Measurements from ENCODE around the gene VTI1A.

DNA sequence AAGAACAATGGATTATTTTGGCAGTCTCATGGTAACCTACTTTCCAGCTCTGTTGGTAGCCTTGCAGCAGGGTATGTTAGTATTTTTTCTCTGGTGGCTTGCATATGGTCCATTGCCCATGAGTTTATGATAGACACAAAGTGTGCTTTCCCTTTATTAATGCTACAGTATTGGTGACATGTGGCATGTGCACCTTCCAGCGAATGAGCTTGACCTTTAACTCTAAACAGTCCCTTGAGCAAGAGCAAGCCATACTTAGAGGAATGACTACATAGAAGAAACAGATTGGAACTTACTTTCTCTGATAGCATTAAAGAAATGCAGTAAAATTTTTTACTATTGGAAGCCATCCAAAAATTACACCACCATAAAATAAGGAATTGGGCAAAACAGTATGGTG is 73.9 kb downstream of the VTI1A start:
- TF ChIP-seq, protein P1, sequence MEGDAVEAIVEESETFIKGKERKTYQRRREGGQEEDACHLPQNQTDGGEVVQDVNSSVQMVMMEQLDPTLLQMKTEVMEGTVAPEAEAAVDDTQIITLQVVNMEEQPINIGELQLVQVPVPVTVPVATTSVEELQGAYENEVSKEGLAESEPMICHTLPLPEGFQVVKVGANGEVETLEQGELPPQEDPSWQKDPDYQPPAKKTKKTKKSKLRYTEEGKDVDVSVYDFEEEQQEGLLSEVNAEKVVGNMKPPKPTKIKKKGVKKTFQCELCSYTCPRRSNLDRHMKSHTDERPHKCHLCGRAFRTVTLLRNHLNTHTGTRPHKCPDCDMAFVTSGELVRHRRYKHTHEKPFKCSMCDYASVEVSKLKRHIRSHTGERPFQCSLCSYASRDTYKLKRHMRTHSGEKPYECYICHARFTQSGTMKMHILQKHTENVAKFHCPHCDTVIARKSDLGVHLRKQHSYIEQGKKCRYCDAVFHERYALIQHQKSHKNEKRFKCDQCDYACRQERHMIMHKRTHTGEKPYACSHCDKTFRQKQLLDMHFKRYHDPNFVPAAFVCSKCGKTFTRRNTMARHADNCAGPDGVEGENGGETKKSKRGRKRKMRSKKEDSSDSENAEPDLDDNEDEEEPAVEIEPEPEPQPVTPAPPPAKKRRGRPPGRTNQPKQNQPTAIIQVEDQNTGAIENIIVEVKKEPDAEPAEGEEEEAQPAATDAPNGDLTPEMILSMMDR (conservative IDR thresholded peaks at IDR 0.05): no peak
- no peak for TF ChIP-seq EZH2 (IDR thresholded peaks at IDR 0.05; ENCODE audit: low read depth)
